CD4-positive, alpha-beta T cell (primary cell): ENCODE data around the gene ZNF697. TPM values are rescaled to one million over a fixed set of nuclear protein-coding genes. Genes with fewer than 3 reads are reported as not detected.
A peak's percentile ranks its signal among the peaks of the same experiment; 100 is the strongest.
"Not testable (repeated sequence)": the region's sequence is repeated elsewhere in the genome, so short reads cannot be mapped to it uniquely, and the experiment has no call there.

ENCODE experiments used
- ATAC-seq: fragments of 200-7000 bp; cut with Tn5 transposase; one replicate; pipeline ENCODE4 v1.10.0; 2022; ENCODE audit warnings: mild to moderate bottlenecking; ENCODE audit not compliant: poor library complexity
- CTCF ChIA-PET: fragments of 350-600 bp; sonication (Branson Sonifier 250); formaldehyde crosslinking; loops from one replicate; lab custom pipeline; 2021; ENCODE audit warnings: antibody characterized with exemption, inconsistent platforms; lab: Charles Lee
- POLR2A ChIA-PET: fragments of 350-600 bp; sonication (Branson Sonifier 250); formaldehyde crosslinking; loops from one replicate; lab custom pipeline; 2021; ENCODE audit warnings: antibody characterized with exemption, inconsistent platforms; lab: Charles Lee
- DNase-seq, 14 experiments: peaks; one replicate each; pipeline ENCODE4 v3.0.0-alpha.2; 2013 to 2020; ENCODE audit warnings: mixed read lengths in 2 of 14
- H3K27ac ChIP-seq, 2 donors: one replicate each; pipeline versions ENCODE4 v1.5.1 to v1.7.0; 2013; ENCODE audit warnings: low read length in 2 of 2, low read depth in 1 of 2, mild to moderate bottlenecking in 1 of 2
- H3K27me3 ChIP-seq, 2 experiments: 1 replicate in 1 of 2; 2 replicates in 1 of 2; pipeline versions ENCODE4 v1.6.1 to v1.7.0; 2013; ENCODE audit warnings: low read length in 2 of 2, control low read depth in 1 of 2, mild to moderate bottlenecking in 1 of 2, moderate library complexity in 1 of 2; ENCODE audit not compliant: insufficient read depth in 2 of 2, control insufficient read depth in 1 of 2
- H3K36me3 ChIP-seq: one replicate; pipeline ENCODE4 v1.6.1; 2013; ENCODE audit warnings: low read length, control low read depth; ENCODE audit not compliant: insufficient read depth
- H3K4me1 ChIP-seq: one replicate; pipeline ENCODE4 v1.6.1; 2013; ENCODE audit warnings: low read length, control low read depth; ENCODE audit not compliant: insufficient read depth
- H3K4me3 ChIP-seq: one replicate; pipeline ENCODE4 v1.5.1; 2013; ENCODE audit warnings: mild to moderate bottlenecking, low read length, moderate library complexity
- H3K9me3 ChIP-seq, 2 experiments: 1 replicate in 1 of 2; 2 replicates in 1 of 2; pipeline versions ENCODE4 v1.6.1 to v1.7.0; 2013; ENCODE audit warnings: low read length in 2 of 2, mild to moderate bottlenecking in 2 of 2, control low read depth in 1 of 2, moderate library complexity in 1 of 2; ENCODE audit not compliant: control insufficient read depth in 1 of 2, insufficient read depth in 1 of 2
- H3K27ac Mint-ChIP-seq: one replicate; pipeline ENCODE4 v1.8.0; 2020; ENCODE audit warnings: mixed read lengths
- H3K27me3 Mint-ChIP-seq: one replicate; pipeline ENCODE4 v1.8.0; 2021; ENCODE audit warnings: mixed read lengths
- H3K36me3 Mint-ChIP-seq: one replicate; pipeline ENCODE4 v1.8.0; 2021; ENCODE audit warnings: low read depth, mixed read lengths
- H3K4me1 Mint-ChIP-seq: one replicate; pipeline ENCODE4 v1.8.0; 2021; ENCODE audit warnings: low read depth, mixed read lengths
- H3K4me3 Mint-ChIP-seq: one replicate; pipeline ENCODE4 v1.8.0; 2020; ENCODE audit warnings: mild to moderate bottlenecking, mixed read lengths
- H3K9me3 Mint-ChIP-seq: one replicate; pipeline ENCODE4 v1.8.0; 2020; ENCODE audit warnings: mixed read lengths
- intact Hi-C, 2 experiments: fragments of 100-400 bp; cut with DNase I in 1 of 2; cut with micrococcal nuclease in 1 of 2; formaldehyde crosslinking; loops; one replicate each; pipeline versions ENCODE4 v1.15.1 to v1.9.0; 2023 to 2025; cut with DNase I, micrococcal nuclease
- total RNA-seq, 174 experiments: library from RNA in 2 of 174; stranded (reverse) in 2 of 174; gene quantifications; one replicate each; pipeline ENCODE4 v1.2.3 and lab custom pipeline; 2021 to 2026
- TF ChIP-seq, protein P1 (sequence below): fragments of 200-600 bp; IDR thresholded peaks from one replicate; pipeline ENCODE4 v1.8.0; 2022; ENCODE audit warnings: antibody characterized with exemption, mild to moderate bottlenecking

ZNF697 gene
- total RNA-seq, 2 experiments from 2014 or later, result 0.05 to 0.06 TPM

GRCh38 chr1:119587341-119587740 lies 60.7 kb downstream of the ZNF697 start:
- TF ChIP-seq, protein P1, sequence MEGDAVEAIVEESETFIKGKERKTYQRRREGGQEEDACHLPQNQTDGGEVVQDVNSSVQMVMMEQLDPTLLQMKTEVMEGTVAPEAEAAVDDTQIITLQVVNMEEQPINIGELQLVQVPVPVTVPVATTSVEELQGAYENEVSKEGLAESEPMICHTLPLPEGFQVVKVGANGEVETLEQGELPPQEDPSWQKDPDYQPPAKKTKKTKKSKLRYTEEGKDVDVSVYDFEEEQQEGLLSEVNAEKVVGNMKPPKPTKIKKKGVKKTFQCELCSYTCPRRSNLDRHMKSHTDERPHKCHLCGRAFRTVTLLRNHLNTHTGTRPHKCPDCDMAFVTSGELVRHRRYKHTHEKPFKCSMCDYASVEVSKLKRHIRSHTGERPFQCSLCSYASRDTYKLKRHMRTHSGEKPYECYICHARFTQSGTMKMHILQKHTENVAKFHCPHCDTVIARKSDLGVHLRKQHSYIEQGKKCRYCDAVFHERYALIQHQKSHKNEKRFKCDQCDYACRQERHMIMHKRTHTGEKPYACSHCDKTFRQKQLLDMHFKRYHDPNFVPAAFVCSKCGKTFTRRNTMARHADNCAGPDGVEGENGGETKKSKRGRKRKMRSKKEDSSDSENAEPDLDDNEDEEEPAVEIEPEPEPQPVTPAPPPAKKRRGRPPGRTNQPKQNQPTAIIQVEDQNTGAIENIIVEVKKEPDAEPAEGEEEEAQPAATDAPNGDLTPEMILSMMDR, result no peak
- Histone ChIP-seq H3K4me3 (no peak overlapping the region), H3K4me1 (no peaks in the 10 kb centered on the region), H3K9me3 (no peaks in the 10 kb centered on the region), H3K27me3 (peaks cover 0 to 2% of the 10 kb centered on the region in 2 experiments), H3K27ac (no peak overlapping the region), H3K36me3 (no peaks in the 10 kb centered on the region)
- Mint-ChIP-seq H3K4me1 (no peaks in the 10 kb centered on the region), H3K27me3 (peaks cover 6% of the 10 kb centered on the region), H3K36me3 (no peaks in the 10 kb centered on the region), H3K9me3 (no peaks in the 10 kb centered on the region), H3K27ac (no peak overlapping the region), H3K4me3 (no peak overlapping the region)
- ATAC-seq, result no peak
- CTCF ChIA-PET, result no interaction called here
- DNase-seq, result no peak
- intact Hi-C loops, result no loop called here
- POLR2A ChIA-PET, result no interaction called here

GRCh38 chr1:119585801-119586200 lies 62.3 kb downstream of the ZNF697 start:
- ATAC-seq, CTCF ChIA-PET, H3K4me1 ChIP-seq, H3K27me3 ChIP-seq, POLR2A ChIA-PET, H3K9me3 ChIP-seq, H3K36me3 ChIP-seq, H3K36me3 Mint-ChIP-seq, H3K27me3 Mint-ChIP-seq, H3K9me3 Mint-ChIP-seq, H3K4me1 Mint-ChIP-seq, H3K4me3 ChIP-seq, H3K27ac ChIP-seq, H3K27ac Mint-ChIP-seq, H3K4me3 Mint-ChIP-seq, intact Hi-C loops: not testable (repeated sequence)
- DNase-seq, result peak in 1 of 14 experiments; percentile 16

GRCh38 chr1:119582801-119583200 lies 65.3 kb downstream of the ZNF697 start:
- H3K27me3 ChIP-seq, result no peaks in the 10 kb centered on the region
- intact Hi-C loops, result no loop called here
- CTCF ChIA-PET, result no interaction called here
- H3K4me1 Mint-ChIP-seq, result no peaks in the 10 kb centered on the region
- DNase-seq, result peak in 3 of 14 experiments; percentile 5 to 40 (median 21)
- no peaks in the 10 kb centered on the region for H3K36me3 ChIP-seq
- TF ChIP-seq, protein P1, result no peak
- no peaks in the 10 kb centered on the region for H3K27me3 Mint-ChIP-seq
- no peak overlapping the region for H3K27ac Mint-ChIP-seq
- no peak overlapping the region for H3K4me3 ChIP-seq
- peaks cover 2% of the 10 kb centered on the region for H3K9me3 Mint-ChIP-seq
- no peaks in the 10 kb centered on the region for H3K4me1 ChIP-seq
- no peaks in the 10 kb centered on the region for H3K36me3 Mint-ChIP-seq
- no peak for ATAC-seq
- H3K27ac ChIP-seq, result no peak overlapping the region
- POLR2A ChIA-PET, result no interaction called here
- no peak overlapping the region for H3K4me3 Mint-ChIP-seq
- no peaks in the 10 kb centered on the region for H3K9me3 ChIP-seq

GRCh38 chr1:119581076-119581475 lies 67.0 kb downstream of the ZNF697 start:
- H3K9me3 Mint-ChIP-seq, H3K4me1 Mint-ChIP-seq, H3K9me3 ChIP-seq, H3K4me3 Mint-ChIP-seq, H3K4me3 ChIP-seq, H3K36me3 ChIP-seq, H3K4me1 ChIP-seq, H3K27ac ChIP-seq, DNase-seq, H3K27ac Mint-ChIP-seq, H3K27me3 Mint-ChIP-seq, H3K27me3 ChIP-seq, ATAC-seq, POLR2A ChIA-PET, intact Hi-C loops, H3K36me3 Mint-ChIP-seq, CTCF ChIA-PET: not testable (repeated sequence)
